HG02571 (cell line): ENCODE results near the gene SZT2.
"Not testable (repeated sequence)": the region's sequence is repeated elsewhere in the genome, so short reads cannot be mapped to it uniquely, and the experiment has no call there.

Experiments
- ATAC-seq: cut with Tn5 transposase; IDR thresholded peaks from one replicate; pipeline ENCODE4 v1.9.1; 2021; ENCODE audit warnings: mild to moderate bottlenecking, moderate library complexity; ENCODE audit not compliant: unreplicated experiment

SZT2 gene

DNA sequence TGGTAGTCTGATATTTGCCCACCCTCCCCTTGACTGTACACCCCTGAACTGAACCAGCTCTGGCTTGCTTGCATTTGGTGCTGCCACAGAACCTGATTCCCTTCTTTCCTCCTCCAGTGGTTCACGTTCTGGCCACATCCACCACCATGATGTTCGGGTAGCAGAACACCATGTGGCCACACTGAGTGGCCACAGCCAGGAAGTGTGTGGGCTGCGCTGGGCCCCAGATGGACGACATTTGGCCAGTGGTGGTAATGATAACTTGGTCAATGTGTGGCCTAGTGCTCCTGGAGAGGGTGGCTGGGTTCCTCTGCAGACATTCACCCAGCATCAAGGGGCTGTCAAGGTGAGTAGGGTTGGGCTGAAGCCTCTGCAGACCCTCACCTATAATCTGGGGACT, 29.1 kb upstream of the SZT2 start:
- ATAC-seq = no peak

DNA sequence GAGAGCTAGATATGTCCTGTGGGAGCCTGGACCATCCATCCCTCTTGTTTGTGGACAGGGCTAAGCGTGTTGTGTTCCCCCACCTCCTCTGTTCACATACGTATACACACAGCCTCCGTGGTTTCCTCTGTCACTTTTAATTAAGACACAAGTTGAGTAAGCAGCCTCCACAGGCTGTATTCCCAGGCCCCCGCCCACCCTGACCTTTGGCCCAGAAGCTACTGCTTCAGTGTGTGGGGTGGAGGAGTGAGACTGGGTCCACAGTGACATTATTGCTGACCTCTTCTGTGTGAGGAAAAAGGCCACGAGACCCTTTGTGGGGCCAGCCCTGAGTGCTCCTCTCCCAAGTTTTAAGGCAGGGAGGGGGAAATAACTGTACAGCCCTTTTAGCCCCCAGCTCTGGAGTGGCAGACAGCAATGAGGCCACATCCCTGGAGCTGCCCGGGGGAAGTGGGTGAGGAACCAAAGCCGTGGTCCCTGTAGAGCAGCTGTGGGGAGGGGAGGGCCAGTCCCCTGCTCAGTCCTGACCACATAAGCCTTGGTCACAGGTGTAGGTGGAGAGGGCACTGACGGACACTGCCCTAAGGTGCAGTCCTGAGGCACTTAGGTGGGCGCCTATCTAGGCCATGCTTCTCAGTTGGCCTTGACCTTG, 26.3 kb upstream of the SZT2 start:
- ATAC-seq = no peak

GRCh38 chr1:43363935-43364525, 25.7 kb upstream of the SZT2 start:
- ATAC-seq = no peak

DNA sequence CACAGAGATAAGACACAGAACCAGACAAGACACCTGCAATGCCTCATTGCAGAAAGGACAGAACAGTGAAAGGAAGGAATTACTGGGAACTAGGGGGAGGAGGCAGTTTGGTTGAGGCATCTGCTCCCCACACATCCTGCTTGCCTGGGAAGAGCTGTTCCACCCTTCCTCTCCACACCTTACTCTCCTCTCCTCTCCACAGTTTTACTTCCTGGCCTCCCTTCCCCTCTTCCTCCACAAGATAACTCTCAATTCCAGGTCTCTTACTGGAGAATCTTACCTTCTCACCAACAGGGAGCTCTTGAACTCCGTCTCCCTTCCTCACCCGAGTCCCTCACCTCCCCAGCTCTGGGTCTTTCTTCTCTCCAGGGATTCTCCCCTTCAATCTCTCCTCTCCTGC, 24.0 kb upstream of the SZT2 start:
- ATAC-seq = no peak

DNA sequence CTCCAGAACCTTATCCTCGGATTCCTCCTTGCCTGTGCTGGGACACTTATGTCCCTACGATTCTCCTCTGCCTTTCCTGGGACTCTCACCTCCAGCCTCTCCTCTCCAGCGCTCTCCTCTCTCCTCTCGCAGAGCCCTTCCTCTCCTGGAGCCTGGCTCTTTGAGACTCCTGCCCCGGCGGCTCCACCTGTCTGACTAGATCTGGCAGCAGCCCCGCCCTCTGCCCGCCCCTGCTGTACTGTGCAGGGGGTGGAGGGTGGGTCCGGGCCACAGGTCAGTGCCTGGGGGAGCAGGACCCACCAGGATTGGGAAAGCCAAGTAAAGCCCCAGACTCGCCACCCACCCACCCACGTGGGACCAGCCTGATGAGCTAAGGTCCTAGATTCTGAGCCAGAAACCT, 23.5 kb upstream of the SZT2 start:
- ATAC-seq = no peak

GRCh38 chr1:43366601-43367025, 23.1 kb upstream of the SZT2 start:
- no peak for ATAC-seq

DNA sequence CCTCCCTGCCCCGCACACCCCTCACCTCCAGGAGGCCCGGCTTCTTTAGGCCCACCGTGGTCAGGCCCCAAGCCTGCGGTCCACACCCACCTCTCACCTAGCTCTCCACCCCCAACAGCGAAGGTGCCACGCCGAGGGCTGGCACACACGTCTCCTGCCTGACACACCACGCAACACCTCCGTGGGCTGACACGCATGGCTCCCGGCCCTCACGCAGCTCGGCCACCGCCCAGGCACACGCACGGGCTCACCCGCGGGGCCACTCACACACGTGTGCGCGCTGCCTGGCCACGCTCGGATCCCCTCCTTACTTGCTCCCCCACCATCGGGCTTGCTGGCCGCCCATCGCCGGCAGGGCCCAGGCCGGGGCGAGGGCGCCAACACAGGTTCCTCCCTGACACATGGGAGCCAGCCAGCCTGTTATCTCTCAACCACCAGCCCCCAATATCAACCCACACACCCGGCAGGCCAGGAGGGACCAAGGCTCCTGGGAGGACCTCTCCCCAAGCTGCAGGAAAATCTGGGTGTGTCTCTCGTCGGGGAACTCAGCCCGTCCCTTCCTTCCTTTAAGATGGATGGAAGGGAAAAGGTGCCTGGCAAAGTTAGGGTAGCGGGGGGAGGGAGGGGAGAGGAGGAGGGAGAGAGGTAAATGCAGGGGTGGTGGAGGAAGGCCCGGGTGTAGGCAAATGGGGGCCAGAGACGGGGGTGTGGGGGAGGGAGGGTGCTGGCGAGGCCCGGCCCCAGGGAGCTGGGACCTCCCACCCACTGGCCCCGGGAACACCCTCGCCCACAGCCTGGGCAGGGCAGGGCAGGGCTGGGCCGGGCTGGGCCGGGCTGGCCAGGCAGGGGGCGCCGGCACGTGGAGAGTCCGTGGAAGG, 22.4 kb upstream of the SZT2 start:
- ATAC-seq = peak; percentile 51

DNA sequence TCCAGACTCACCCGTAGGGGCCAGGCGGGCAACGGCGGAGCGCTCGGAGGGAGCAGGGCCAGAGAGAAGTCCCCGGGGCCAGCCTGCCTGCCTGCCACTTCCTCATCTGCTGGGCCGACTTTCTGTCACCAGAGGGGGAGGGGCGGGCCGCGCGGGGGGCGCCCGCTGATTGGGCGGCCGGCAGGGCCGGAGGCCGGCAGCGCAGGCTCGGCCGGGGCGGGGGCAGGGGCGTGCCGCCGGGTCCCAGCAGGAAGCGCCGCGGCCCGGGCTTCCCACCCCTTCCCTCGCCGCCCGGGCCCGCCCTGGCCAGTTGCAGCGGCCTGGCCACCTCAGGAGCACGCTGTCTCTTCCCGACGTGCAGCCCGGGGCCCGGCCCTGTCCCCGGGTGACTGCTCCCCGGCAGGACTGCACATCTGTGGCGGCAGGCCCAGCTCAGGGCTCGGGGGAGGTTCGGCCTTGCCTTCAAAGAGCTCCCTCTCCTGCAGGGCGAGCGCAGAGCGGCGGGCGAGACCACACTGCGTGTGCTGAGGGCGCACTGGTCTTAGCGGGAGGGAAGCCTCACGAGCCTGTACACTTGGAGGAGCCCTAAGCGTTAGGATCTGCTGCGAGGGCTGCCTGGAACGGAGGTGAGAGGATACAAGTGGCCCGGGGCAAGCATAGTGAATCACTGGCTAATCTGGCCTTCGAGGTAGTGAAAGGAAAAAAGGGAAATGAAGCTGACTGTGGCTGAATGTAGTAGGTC, 21.6 kb upstream of the SZT2 start, which contains the start of gene ELOVL1:
TSS of gene ELOVL1 (minus strand) at position 108 of the 742 bp plus-strand sequence. CDS start 2,402 bp downstream, outside the sequence.
- ATAC-seq = peak; percentile 68

GRCh38 chr1:43368646-43369020, 21.1 kb upstream of the SZT2 start:
- ATAC-seq = no peak

- ATAC-seq = not testable (repeated sequence)
These were observed 19.9 kb upstream of the SZT2 start for GRCh38 chr1:43369779-43370178.

GRCh38 chr1:43370564-43370963, 19.1 kb upstream of the SZT2 start:
- ATAC-seq = no peak

GRCh38 chr1:43372172-43372571, 17.5 kb upstream of the SZT2 start:
- ATAC-seq = no peak

DNA sequence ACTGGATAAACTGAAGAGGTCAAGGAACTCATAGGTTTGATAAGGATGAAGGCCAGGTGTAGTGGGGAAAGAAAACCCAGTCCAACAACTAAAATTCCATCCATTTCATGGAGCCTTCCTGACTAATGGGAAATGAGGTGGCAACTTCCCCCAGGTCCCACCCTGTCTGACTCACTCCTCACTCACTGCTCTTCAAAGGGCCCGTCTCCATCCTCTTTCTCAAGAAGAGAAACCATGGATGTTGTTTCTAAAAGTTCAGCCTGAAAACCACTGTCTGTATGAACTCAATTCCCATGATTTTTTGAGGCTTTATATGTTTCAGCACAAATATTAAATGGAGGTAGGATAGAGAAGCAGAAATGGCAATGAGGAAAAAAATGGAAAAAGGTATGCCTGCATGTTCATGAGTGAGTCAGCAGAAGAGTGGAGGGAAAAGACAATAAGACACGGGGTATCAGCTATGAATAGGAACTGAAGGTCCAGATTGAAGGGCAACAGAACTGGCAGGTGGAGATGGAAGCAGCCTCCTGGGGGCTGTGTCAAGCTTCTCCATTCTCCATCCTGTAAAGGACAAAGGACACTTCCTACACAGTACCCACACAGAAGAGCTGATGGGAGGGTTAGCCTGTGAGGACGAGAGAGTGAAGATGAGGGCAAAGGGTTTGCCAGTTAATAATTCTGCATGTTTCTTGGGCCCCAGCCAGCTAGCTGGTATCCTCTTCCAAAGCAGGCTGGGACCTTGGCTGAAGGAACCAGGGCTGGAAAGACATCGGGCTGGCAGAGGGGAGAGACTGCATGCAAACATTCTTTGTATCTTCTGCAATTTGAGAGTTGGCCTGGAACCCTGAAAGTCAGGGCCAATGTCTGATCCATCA, 16.4 kb upstream of the SZT2 start:
- ATAC-seq = no peak

DNA sequence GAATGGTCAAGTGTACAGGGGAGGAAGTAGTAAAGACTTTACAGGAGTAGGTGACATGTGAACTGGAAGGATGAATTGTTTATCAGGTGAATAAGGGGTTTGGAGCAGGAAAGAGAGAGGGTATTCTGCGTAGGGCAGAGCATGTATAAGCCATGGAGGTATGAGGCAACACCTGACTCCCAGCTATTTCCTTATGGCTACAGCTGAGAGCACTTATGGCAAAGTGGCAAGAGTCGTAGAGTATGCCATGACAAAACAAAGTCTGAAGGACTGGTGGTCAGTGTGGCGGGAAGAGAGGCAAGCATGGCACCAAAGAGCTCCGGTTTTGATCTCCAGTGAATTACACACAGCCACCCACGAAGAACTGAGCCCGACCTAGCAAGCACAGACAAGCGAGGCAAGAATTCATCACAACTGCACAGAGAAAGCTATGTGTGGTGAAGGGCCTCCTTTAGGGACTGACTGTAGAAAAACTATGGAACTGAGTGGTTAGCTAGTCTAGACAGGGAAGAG, 12.9 kb upstream of the SZT2 start:
- ATAC-seq = no peak

DNA sequence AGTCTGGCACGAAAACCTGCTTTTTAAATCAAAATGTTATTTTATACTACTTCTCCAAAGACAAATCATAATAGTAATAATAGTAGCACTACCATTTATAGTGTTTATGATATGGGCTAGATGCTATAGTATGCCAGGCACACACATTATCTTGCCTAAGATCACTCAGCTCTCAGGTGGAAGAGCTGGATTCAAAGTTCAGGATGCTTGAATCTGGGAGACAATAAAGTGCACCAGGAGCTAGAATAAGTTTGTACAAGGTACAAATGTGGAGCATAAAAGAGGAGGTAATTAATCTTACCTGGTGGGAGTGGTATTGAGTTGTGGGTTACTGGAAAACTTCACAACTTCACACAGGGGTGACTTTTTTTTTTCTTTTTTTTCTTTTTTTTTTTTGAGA, 11.9 kb upstream of the SZT2 start:
- ATAC-seq = no peak

DNA sequence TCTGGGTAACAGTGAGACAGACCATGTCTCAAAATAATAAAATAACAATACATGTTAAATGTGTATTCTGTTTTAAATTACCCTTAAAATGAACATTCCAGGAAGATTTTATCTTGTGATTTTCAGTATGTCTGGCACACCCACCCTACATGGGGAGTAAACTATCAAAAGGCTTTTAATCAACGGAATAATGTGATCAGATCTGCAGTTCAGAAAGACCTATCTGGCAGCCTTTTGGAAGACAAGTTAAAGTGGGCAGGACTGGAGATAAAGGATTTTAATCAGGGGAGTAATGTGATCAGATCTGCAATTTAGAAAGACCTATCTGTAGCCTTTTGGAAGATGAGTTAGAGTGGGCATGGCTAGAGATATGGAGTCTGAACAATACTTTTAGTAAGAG, 10.2 kb upstream of the SZT2 start:
- no peak for ATAC-seq

DNA sequence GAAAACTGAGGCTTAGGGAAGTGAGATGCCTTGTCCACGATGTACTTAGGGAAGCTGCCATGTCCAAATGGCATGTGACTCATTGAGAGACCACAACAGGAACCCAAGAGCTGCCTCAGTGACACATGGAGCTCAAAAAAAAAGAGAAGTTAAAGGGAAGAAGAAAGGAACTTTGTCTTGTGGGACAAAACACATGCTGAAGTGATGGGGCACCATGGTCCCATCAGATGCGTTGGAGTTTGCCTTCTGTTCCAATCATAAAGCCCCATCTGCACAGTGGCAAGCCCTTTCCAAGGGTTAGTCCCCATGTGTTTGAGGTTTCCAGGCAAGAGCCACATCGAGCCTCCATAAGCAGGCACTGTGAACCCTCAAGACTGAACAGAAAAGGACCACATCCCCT, 8.1 kb upstream of the SZT2 start:
- no peak for ATAC-seq

- no peak for ATAC-seq
These were observed 7.5 kb upstream of the SZT2 start for GRCh38 chr1:43382027-43382779.

- ATAC-seq = no peak
These were observed 6.2 kb upstream of the SZT2 start for GRCh38 chr1:43383449-43383848.
